ENCODE data around the gene ZNF555. TPM values are rescaled to one million over a fixed set of nuclear protein-coding genes. Genes with fewer than 3 reads are reported as not detected.

ZNF555 gene
- total RNA-seq, 2 experiments from 2014 or later, result 2.3 to 2.4 TPM

GRCh38 chr19:2796659-2797266 is 44.5 kb upstream of the ZNF555 start:
- intact Hi-C loops (cut with DNase I, micrococcal nuclease), result loop anchor here in 1 of 2 experiments (10.0 kb wide), 1 partner anchor 318 kb away; no protein-coding TSS in a partner anchor
- H3K36me3 Mint-ChIP-seq (ENCODE audit: low read depth), result peaks cover 34% of the 10 kb centered on the region
- no peak overlapping the region for H3K4me3 Mint-ChIP-seq
- H3K27ac Mint-ChIP-seq, result no peak overlapping the region
- H3K4me1 ChIP-seq (ENCODE audit: insufficient read depth, low read length), result no peaks in the 10 kb centered on the region
- H3K9me3 Mint-ChIP-seq, result no peaks in the 10 kb centered on the region
- H3K36me3 ChIP-seq (ENCODE audit: insufficient read depth, low read length), result peaks cover 32% of the 10 kb centered on the region
- H3K27ac ChIP-seq (ENCODE audit: low read depth in 1 of 2, low read length in 2 of 2), result no peak overlapping the region
- no peaks in the 10 kb centered on the region for H3K27me3 Mint-ChIP-seq
- TF ChIP-seq CTCF (IDR thresholded peaks at IDR 0.05), result no peak
- CTCF ChIA-PET, result no interaction called here
- ATAC-seq (ENCODE audit: poor library complexity) (no peak), DNase-seq (no peak)
- no peak overlapping the region for H3K4me3 ChIP-seq (ENCODE audit: low read length)
- no peaks in the 10 kb centered on the region for H3K4me1 Mint-ChIP-seq (ENCODE audit: low read depth)
- POLR2A ChIA-PET, result no interaction called here
- no peaks in the 10 kb centered on the region for H3K27me3 ChIP-seq (ENCODE audit: control insufficient read depth in 1 of 2, insufficient read depth in 2 of 2, low read length in 2 of 2)
- H3K9me3 ChIP-seq (ENCODE audit: control insufficient read depth in 1 of 2, insufficient read depth in 1 of 2, low read length in 2 of 2), result no peaks in the 10 kb centered on the region

- ChIA-PET POLR2A (no interaction called here), CTCF (no interaction called here)
- no peak overlapping the region for H3K4me3 Mint-ChIP-seq
- H3K36me3 ChIP-seq (ENCODE audit: insufficient read depth, low read length), result peaks cover 32% of the 10 kb centered on the region
- H3K27ac Mint-ChIP-seq, result no peak overlapping the region
- ATAC-seq (ENCODE audit: poor library complexity), result no peak
- H3K9me3 Mint-ChIP-seq, result no peaks in the 10 kb centered on the region
- no peaks in the 10 kb centered on the region for H3K4me1 ChIP-seq (ENCODE audit: insufficient read depth, low read length)
- no peak overlapping the region for H3K4me3 ChIP-seq (ENCODE audit: low read length)
- H3K27me3 ChIP-seq (ENCODE audit: control insufficient read depth in 1 of 2, insufficient read depth in 2 of 2, low read length in 2 of 2), result no peaks in the 10 kb centered on the region
- no peaks in the 10 kb centered on the region for H3K27me3 Mint-ChIP-seq
- H3K4me1 Mint-ChIP-seq (ENCODE audit: low read depth), result no peaks in the 10 kb centered on the region
- H3K36me3 Mint-ChIP-seq (ENCODE audit: low read depth), result peaks cover 35% of the 10 kb centered on the region
- DNase-seq, result no peak
- no peak for TF ChIP-seq CTCF (IDR thresholded peaks at IDR 0.05)
- H3K27ac ChIP-seq (ENCODE audit: low read depth in 1 of 2, low read length in 2 of 2), result no peak overlapping the region
- intact Hi-C loops (cut with DNase I, micrococcal nuclease), result loop anchor here in 1 of 2 experiments (10.0 kb wide), 1 partner anchor 318 kb away; no protein-coding TSS in a partner anchor
- H3K9me3 ChIP-seq (ENCODE audit: control insufficient read depth in 1 of 2, insufficient read depth in 1 of 2, low read length in 2 of 2), result no peaks in the 10 kb centered on the region
Observed at GRCh38 chr19:2797280-2797679, 44.0 kb upstream of the ZNF555 start.

DNA sequence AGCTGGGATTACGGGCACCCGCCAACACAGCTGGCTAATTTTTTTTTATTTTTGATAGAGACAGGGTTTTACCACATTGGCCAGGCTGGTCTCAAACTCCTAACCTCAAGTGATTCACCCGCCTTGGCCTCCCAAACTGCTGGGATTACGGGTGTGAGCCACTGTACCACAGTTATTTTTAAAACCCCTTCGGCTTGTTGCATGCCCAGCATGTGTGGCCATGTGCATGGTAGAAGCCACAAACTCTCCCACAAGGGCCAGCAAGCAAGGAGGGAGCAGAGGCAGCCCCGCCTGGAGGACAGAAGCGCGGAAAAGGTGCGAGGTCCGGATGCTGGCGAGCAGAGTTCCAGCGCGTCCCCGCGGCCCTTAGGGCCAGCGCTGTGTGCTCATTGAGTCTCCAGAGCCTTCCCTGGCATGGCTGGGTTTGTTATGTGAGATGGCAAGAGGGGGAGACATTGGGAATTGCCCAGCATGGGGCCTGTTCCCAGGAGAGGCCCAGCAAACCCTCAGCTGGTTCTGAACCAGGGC is 43.1 kb upstream of the ZNF555 start:
- Histone ChIP-seq H3K27ac (ENCODE audit: low read depth in 1 of 2, low read length in 2 of 2) (no peak overlapping the region), H3K4me3 (ENCODE audit: low read length) (no peak overlapping the region), H3K27me3 (ENCODE audit: control insufficient read depth in 1 of 2, insufficient read depth in 2 of 2, low read length in 2 of 2) (no peaks in the 10 kb centered on the region), H3K9me3 (ENCODE audit: control insufficient read depth in 1 of 2, insufficient read depth in 1 of 2, low read length in 2 of 2) (no peaks in the 10 kb centered on the region), H3K4me1 (ENCODE audit: insufficient read depth, low read length) (no peaks in the 10 kb centered on the region), H3K36me3 (ENCODE audit: insufficient read depth, low read length) (peaks cover 32% of the 10 kb centered on the region)
- H3K4me1 Mint-ChIP-seq (ENCODE audit: low read depth), result no peaks in the 10 kb centered on the region
- H3K9me3 Mint-ChIP-seq, result no peaks in the 10 kb centered on the region
- DNase-seq (no peak), ATAC-seq (ENCODE audit: poor library complexity) (no peak)
- peaks cover 36% of the 10 kb centered on the region for H3K36me3 Mint-ChIP-seq (ENCODE audit: low read depth)
- H3K27ac Mint-ChIP-seq, result no peak overlapping the region
- no peak for TF ChIP-seq CTCF (IDR thresholded peaks at IDR 0.05)
- intact Hi-C loops (cut with DNase I, micrococcal nuclease), result loop anchor here in 1 of 2 experiments (10.0 kb wide), 1 partner anchor 317 kb away; no protein-coding TSS in a partner anchor
- ChIA-PET POLR2A (no interaction called here), CTCF (no interaction called here)
- H3K4me3 Mint-ChIP-seq, result no peak overlapping the region
- no peaks in the 10 kb centered on the region for H3K27me3 Mint-ChIP-seq
